Cortex of kidney (tissue), 1 donor: ENCODE measurements around the gene CSF2RB.

Experiments
- DNase-seq: peaks from one replicate; lab custom pipeline; 2025; lab: John Stamatoyannopoulos, UW

CSF2RB gene

DNA sequence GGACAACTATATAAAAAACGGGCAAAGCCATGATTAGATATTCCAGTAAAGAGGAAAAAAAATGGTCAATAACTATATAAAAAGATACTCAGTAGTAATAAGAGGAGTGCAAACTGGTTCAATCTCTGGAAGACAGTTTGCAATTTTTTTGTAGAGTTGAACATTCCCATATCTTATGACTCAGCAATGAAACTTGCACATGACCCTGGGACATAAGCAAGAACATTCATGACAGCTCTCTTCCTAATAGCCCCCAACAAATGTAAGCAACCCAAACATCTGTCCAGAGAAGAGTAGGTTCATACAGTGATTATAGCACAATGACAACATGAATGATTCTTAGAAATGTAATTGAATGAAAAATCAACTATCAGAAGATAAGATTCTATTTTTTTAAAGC, 21.8 kb upstream of the CSF2RB start:
- no peak for DNase-seq

DNA sequence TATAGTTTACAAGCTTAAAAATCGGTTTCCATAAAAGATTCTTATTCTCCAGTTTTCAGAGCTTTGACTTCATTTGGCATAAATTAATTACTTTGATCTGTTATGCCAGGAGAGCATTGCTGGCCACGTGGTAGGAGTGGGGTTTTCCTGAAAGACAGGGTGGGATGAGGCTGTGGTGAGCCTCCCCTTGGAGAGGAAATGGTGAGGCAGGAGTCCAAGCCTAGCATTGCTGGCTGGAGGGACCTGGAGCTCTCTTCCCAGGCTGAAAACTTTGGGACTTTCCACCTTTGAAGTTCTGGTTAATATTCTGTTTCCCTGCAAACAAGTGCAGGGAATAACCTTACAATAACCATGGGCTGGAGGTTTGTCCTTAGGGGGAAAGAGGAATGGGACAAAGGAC, 21.1 kb upstream of the CSF2RB start:
- no peak for DNase-seq

DNA sequence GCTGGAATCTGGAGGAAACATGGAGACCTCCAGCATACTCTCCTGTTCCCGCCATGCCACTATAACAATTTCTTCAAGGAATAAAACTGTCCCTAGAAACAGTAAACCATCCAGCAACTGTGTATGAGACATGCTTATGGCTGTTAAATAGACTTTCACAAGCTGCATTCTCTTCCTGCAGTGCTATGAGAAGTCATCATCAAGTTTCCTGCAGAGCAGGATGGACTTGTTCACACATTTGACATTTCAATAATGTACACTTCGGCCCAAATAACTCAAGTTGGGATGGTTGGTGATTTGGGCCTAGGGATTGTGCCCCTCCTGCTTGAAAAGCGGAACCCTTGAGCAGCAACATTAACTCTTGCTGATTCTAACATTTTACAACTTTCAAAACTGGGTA, 20.2 kb upstream of the CSF2RB start:
- DNase-seq: no peak

- no peak for DNase-seq
Measured at GRCh38 chr22:36894266-36894665, 19.2 kb upstream of the CSF2RB start.

- no peak for DNase-seq
Measured at GRCh38 chr22:36897611-36898010, 15.8 kb upstream of the CSF2RB start.

DNA sequence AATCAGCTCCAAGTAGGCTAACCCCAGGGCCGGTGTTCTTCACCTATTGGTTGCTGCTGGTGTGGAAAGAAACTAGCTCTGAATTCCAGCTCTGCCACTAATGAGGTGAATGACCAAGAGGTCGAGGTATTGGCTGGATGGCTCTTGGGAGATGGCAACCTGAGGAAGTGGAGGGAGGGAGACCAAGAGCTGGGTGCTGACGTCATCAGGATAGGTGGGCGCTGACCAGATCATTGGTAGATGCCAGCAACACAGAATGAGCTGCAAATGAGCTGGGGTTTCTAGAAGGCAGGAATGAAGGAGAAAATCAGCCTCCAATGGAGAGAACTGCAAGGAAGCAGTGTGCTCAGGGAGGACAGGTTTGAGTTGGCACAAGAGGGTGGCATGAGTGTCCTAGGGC, 14.7 kb upstream of the CSF2RB start:
- no peak for DNase-seq

GRCh38 chr22:36899498-36899897, 13.9 kb upstream of the CSF2RB start:
- no peak for DNase-seq

- DNase-seq: no peak
Measured at GRCh38 chr22:36900225-36900624, 13.2 kb upstream of the CSF2RB start.

DNA sequence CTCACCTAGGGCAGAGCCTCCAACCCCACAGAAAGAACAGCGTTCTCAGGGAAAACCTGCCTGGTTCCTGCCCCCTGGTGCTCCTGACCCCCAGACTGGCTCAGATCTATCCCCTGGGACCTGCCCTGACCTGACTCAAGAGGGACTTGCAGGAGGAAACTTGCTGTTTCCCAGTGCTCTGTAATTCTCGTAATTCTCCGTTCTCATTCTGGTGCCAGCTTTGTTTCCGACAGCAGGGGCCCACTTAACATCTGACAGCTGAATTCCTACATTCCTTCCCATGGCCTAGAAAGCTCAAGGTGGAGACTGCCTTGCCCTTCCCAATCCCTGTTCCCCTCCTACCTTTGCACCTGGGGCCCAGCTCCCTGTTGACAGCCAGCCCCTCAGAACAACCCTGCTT, 12.5 kb upstream of the CSF2RB start:
- DNase-seq: no peak

- no peak for DNase-seq
Measured at GRCh38 chr22:36901411-36902142, 11.9 kb upstream of the CSF2RB start.

GRCh38 chr22:36902143-36902926, 11.1 kb upstream of the CSF2RB start:
- no peak for DNase-seq

DNA sequence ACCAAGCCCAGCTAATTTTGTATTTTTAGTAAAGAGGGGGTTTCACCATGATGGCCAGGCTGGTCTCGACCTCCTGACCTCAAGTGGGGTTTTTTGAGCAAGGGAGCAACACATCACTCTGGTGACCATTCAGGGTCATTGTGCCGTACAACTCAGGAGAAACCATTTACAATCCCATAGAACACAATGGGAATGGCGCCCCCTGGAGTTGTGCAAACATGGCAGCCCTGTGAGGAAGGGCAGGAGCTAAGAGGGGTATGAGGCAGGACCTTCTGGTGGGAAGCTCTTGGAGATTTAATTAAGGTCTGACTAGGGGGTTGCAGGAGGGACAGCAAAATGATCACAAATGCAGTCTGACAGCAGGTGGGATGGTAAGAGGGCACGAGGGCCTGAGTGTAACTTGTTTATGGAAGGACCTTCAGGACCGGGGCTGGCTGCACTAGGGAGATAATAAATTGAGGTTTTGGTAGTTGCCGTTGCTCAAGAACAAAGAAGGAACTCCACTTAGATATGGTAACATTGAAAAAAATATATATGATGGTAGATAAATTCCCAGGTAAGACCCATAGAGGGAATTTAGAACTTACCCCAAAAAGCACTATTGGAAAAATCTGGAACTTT, 9.1 kb upstream of the CSF2RB start:
- DNase-seq: no peak

DNA sequence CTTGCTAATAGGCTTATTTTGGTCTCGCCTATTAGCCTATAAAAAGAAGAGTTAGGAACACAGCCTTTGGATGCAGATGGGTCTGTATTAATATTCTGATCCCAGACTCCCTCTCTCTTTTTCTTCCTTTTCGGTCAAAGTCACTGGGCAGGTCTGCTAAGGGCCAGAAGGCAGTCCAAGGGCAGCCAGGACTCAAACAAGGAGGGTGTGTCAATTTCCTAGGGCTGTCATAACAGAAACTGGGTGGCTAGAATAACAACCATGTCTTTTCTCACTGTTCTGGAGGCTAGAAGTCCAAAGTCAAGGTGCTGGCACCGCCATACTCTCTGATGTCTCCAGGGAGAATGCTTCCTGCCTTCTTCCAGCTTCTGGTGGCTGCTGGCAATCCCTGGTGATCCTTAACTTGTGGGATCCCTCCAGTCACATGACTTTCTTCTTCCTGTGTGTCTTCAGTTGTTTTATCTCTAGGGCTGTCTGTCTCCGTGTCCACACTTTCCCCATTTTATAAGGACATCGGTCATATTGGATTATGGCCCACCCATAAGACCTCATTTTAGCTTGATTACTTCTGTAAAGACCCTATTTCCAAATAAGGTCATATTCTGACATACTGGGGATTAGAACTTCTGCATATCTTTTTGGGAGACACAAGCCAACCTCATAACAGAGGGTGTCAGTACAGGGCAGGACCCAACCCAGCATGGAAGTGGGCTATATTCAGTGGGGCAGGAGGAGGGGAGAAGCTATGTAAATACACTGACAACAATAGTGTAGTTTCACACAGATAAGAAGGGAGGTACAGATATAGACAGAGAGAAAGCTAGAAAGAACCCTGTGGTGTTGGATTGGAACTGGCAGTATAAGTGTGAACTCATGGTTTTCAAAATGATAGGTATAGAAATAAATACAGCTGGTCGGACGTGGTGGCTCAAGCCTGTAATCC, 5.9 kb upstream of the CSF2RB start:
- no peak for DNase-seq

- DNase-seq: no peak
Measured at GRCh38 chr22:36910461-36910860, 3.0 kb upstream of the CSF2RB start.

DNA sequence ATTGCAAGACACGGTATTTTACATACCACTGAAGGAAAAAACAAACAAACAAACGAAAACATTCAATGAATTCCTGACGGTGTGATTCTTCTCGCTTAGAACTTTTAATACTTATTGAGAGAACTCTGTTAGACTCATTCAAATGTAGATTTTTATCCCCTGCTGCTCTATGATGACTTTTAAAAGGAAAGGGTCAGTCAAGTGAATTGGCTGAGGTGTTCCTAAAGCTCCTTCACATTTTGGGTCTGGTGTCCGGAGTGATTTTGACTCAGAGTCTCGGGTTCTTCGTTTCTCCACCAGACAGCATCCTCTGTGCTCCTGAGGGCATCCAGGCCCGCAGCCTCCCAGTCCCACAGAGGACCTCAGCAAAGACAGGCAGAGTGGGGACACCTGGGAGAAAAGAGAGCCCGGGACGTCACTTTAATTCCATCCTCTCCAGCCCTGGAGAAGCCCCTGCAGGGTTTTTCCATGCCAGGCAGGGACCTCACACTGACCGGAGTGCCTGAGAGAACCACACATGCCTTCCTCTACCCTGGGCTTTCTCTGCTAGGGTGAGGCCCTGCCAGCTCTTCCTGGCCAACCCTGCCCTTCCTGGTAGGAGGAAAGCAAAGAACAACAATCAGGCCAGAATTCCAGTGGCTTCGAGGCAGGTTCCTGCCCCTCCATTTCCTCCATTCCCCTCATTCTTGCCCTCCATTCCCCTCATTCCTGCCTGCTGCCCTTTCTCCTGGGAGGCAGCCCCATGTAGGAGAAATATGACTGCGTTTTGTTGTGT, 1.4 kb upstream of the CSF2RB start:
- no peak for DNase-seq

DNA sequence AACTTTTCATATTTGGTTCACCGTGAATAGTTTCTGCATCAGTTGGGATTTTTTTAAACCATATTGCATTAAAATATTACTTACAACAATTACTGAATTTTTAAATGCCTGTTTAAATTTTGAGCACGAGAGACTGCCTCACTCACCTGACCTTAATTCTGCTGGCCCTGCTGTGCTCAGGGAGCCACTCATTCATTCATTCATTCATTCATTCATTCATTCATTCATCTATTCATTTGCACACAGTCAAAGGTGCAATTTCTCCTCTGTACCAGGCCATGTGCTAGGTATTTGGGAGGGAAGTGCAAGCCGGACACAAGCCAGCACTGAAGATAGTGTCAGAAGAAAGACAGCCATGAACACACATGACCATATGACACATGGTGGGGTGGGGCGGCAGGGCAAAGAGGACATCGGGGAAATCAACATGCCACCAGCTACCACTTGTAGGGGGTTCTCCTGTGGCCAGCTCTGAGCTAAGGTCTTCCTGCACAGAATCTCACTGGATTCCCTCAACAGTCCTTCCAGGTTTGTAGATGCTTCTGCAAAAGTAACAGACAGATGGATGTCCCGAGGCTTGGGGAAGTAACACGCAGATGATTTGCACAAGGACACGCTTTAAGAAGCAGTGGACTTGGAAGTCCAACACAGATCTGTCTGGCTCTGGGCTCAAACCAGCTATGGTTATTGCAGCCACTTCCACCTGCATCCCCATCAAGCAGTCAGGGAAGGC, 568 bp upstream of the CSF2RB start:
- DNase-seq: no peak

DNA sequence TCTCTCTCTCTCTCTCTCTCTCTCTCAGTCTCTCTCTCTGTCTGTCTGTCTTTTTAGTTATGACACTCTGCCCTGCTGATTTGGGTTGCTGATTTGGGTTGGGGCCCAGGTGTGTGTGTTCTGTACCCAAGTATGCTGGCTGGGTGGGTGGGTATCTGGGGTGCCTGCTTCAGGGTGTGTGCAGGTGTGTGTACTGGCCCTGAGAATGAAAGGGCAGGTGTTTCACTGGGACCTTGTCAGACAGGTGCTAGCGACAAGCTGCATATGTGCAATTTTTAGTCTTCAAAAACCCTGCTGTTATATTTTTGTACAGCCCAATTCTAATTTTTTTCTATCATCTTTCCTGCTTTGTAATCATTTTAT, 943 bp downstream of the CSF2RB start:
- DNase-seq: no peak

DNA sequence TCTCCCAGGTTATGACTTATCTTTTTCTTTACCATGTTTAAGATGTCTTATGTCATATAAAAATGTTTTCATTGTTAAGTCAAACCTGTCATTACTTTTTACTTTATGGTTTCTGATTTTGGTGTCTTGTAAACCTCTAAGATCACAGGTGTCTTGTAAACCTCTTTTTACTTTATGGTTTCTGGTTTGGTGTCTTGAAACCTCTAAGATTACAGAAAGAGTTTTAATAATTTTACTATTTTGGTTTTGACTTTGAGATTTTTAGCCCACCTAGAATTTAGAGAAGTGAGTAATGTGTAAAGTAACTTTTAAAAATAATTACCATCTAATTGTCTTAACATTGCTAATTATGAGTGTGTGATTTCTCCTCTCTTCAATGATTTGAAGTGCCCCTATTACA, 2.6 kb downstream of the CSF2RB start:
- DNase-seq: no peak

GRCh38 chr22:36918586-36919284, 5.3 kb downstream of the CSF2RB start:
- no peak for DNase-seq
